SK-N-MC (cell line): ENCODE results near the gene PRORP.

Experiments used
- EZH2 ChIP-seq: fragments of 200-600 bp; sonication (generic); IDR thresholded peaks from one replicate; pipeline ENCODE4 v1.6.1; 2017; ENCODE audit warnings: antibody characterized with exemption
- FOXP2 ChIP-seq: optimal IDR thresholded peaks from 2 replicates; pipeline ENCODE3; 2011; ENCODE audit warnings: mild to moderate bottlenecking, moderate library complexity; ENCODE audit not compliant: insufficient read depth; ENCODE audit errors: extremely low read length, control extremely low read depth
- POLR2AphosphoS5 ChIP-seq: IDR thresholded peaks from 2 replicates; pipeline ENCODE4 v1.6.1; 2012; ENCODE audit warnings: mild to moderate bottlenecking, low read depth, low read length, borderline replicate concordance

DNA sequence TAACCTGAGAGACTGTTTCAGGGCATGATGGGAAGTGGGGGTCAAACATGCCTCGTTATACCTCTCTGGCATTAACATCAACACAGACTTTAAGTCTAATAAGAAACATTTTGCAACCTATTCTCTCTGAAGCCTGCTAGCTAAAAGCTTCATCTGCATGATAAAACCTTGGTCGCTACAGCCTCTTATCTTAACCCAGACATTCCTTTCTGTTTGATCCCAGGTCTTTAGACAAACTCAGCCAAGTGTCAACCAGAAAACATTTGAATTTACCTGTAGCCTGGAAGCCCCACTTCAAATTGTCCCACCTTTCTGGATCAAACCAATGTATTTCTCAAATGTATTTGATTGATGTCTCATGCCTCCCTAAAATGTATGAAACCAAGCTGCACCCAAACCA is 9.7 kb upstream of the PRORP start:
- TF ChIP-seq POLR2AphosphoS5, result no peak
- TF ChIP-seq EZH2, result no peak
- no peak for TF ChIP-seq FOXP2
